ENCODE data around the gene GAREM2.

GAREM2 gene

GRCh38 chr2:26169681-26170414 lies 3.0 kb upstream of the GAREM2 start:
- DNase-seq = no peak

- DNase-seq = no peak
These were observed 2.1 kb upstream of the GAREM2 start for GRCh38 chr2:26170795-26171194.

GRCh38 chr2:26172189-26172870 lies 558 bp upstream of the GAREM2 start:
- DNase-seq = no peak

DNA sequence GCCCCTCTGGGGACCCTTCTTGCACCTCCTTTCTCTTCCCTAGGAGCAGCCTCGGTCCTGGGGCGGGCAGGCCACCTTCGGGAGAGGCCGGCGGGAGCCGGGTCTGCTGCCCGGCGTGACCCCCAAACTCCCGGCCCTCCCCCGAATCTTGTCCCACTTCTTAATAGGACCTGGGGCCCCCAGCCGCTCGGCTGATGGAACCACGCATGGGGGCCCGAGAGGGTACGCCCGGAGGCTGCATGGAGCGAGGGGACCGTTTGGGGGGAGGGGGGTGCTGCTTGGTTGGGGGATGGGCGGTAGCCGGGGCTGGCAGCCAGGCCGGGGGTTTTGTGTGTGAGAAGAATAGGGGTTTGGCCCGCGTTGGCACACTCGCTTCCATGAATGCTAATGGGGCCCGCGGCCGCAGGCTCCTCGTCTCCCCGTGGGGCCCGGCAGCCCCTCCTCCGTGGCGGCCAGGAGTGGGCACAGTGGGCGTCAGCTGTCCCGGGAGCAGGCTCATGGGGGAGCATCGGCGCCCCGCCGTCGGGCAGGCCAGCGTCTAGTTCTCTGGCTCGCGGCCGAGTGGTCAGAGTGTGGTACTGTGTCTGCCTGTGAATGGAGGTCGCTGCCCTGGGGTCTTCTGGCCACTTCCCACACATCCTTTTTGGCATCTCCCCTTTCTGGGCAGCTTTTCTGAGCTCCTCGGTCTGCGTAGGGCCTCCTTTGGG lies 1.0 kb downstream of the GAREM2 start:
- no peak for DNase-seq

DNA sequence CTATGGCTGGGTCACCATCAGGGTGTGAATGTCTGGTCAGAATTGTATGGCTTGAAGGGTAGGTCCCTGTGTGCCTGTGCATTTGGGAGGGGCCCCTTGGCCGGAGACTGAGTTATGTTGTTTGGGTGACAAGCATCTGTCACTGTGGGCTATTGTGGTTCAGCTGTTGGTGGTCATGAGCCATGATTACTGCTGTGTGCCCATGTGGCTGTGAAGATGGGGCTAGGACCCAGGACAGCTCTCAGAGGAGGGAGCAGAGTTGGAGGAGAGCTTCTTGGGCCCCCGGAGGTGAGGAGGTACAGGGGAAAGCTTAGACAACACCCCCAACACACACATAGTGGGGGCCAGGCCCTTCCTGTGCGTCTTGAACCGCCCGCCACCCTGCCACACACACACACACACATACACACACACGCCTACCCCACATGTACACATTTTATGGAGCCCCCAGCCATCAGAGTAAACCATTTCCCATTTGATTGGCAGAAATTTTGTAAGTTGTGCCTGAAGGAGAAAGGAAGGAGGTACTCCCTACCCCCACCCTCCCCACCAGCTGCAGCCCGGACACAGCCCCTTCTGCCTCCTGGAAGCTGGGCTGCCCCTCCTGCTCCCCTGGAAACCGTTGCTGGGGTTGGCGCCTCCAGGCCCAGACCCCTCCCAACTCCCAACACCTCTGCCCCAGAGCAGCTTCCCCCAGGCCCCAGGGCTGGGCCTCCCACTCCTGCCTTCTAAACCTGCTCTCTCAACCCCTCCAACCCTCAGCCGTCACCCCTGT lies 2.0 kb downstream of the GAREM2 start:
- no peak for DNase-seq

- DNase-seq = no peak
These were observed 2.8 kb downstream of the GAREM2 start for GRCh38 chr2:26175466-26176278.

DNA sequence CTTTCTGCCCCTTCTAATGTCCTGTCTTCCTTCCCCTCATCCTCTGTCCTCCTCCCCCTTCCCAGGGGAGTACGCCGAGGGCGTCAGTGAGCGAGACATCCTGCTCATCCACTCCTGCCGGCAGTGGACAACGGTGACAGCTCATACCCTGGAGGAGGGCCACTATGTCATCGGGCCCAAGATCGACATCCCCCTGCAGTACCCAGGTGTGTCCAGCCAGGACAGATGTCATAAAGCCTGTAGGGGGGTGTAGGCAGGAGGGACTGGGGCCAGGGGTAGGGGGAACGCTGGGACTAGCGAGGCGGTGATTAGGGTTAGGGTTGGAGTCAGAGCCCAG lies 3.4 kb downstream of the GAREM2 start:
- no peak for DNase-seq

GRCh38 chr2:26177122-26177521 lies 4.2 kb downstream of the GAREM2 start:
- DNase-seq = no peak

DNA sequence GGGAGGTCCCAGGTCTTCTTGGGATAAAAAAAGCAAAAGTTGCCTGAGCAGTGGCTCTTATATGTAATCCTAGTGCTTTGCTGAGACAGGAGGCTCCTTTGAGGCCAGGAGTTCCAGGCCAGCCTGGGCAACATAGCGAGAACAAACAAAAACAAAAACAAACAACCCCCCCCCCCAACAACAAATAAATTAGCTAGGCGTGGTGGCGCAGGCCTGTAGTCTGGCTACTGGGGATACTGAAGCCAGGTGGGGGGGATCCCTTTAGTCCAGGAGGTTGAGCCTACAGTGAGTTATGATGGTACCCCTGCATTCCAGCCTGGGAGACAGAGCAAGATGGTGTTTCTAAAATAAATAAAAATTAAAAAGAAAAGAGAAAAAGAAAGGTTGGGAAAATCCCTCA lies 5.4 kb downstream of the GAREM2 start:
- no peak for DNase-seq

- no peak for DNase-seq
These were observed 6.0 kb downstream of the GAREM2 start for GRCh38 chr2:26178746-26179436.

DNA sequence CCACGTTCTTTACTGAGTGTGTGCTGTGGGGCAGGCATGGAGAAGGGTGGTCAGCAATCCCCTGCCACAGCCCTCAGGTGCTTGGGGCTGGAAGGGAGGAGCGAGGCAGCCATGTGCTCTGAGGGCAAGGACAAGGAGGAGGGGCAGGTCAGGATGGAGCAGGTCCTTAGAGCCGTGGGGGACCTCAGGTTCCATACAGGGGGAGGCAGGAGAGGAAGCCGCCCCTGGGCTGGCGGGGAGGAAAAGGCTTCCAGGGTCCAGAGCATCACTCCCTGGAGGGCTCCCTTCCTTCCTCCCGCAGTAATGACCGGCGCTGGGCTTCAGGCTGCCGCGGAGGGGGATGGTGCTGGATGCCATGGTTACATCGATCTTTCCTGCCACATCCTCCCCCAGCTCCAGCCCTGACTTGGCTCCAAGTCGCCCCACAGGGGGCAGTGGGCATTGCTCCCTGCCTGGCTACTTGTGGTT lies 6.6 kb downstream of the GAREM2 start:
- DNase-seq = no peak

GRCh38 chr2:26182441-26182840 lies 9.6 kb downstream of the GAREM2 start:
- no peak for DNase-seq

DNA sequence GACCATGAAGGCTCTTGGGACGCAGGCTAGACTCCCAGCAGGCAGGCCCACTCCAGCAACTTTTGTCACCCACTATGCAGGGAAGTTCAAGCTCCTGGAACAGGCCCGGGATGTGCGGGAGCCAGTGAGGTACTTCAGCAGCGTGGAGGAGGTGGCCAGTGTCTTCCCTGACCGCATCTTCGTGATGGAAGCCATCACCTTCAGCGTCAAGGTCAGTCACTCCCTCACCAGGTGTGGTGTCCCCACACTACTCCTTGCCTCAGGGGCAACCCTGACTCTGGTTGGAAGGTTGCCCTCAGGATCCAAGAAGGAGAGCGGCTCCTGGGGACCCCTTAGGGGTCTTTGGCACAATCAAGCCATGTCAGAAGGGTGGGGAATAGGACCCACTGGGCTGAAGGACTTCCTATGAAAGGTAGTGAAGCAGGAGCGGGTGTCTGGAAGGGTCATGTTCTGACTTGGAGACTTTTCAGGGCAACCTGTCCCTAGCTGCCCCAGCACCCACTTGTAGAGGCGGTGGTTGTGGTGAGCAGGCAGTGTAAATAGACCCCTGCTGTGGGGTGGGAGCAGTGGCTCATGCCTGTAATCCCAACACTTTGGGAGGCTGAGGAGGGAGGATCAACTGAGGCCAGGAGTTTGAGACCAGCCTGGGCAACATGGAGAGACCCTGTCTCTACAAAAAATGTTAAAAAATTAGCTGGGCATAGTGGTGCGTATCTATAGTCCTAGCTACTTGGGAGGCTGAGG lies 10.2 kb downstream of the GAREM2 start:
- DNase-seq = no peak

DNA sequence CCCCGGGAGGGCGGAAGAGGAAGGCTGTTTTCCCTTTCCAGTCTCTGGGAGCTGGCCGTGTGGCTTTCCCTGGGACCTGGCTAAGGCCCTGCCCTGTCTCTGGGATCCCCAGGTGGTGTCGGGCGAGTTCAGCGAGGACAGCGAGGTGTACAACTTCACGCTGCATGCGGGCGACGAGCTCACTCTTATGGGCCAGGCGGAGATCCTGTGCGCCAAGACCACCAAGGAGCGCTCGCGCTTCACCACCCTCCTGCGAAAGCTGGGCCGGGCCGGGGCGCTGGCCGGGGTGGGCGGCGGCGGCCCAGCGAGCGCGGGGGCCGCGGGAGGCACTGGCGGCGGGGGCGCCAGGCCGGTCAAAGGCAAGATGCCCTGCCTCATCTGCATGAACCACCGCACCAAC lies 11.2 kb downstream of the GAREM2 start:
- DNase-seq = no peak

DNA sequence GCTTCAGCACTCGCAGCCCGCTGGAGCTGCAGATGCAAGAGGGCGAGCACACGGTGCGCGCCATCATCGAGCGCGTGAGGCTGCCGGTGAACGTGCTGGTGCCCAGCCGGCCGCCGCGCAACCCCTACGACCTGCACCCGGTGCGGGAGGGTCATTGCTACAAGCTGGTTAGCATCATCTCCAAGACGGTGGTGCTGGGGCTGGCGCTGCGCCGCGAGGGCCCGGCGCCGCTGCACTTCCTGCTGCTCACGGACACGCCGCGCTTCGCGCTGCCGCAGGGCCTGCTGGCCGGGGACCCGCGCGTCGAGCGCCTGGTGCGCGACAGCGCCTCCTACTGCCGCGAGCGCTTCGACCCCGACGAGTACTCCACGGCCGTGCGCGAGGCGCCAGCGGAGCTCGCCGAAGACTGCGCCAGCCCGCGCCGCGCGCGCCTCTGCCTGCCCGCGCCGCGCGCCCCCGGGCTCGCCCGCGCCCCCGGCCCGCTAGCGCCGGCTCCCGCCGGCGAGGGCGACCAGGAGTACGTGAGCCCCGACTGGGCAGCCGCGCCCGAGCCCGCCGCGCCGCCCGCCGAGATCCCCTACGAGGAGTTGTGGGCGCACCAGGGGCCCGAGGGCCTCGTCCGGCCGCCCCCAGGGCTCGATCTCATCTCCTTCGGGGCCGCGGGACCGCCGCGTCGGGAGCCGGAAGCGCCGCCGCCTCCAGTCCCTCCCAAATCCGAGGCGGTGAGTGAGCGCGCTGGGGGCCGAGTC lies 11.8 kb downstream of the GAREM2 start:
- peak; percentile 71 to 90 (median 76) for DNase-seq

GRCh38 chr2:26185304-26185928 lies 12.5 kb downstream of the GAREM2 start:
- no peak for DNase-seq

DNA sequence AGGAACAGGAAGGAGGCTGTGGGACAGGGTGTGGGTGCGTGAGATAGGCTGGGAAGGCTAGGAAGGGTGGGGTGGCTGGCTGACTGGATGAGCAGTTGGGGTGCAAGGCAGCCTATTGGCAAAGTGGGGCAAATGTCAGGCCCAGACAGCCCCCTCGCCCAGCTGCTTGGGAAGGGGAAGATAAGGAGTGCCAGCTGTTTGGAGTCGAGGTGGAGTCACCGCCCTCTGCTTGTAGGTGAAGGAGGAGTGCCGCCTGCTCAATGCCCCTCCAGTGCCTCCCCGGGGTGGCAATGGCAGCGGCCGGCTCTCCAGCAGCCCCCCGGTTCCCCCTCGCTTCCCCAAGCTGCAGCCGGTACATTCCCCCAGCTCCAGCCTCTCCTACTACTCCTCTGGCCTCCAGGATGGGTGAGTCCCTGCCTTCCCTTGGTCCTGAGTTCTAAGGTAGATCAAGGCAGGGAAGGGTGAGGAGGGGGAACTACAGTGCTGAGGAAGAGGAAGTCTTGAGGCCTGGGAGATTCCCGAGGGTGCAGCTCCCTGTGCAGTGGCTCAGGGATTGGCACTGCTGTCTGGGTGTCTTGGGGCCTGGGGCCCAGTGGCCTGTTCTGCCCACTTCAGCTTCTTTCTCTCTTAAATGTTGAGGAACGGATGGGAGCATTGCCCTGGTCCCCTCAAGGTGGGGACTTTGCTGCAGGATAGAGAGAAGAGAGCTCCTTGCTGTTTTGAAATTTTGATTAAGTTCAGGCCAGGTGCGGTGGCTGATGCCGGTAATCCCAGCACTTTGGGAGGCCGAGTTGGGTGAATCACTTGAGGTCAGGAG lies 13.3 kb downstream of the GAREM2 start:
- DNase-seq = no peak

- no peak for DNase-seq
These were observed 14.2 kb downstream of the GAREM2 start for GRCh38 chr2:26187114-26187513.

Data from T-helper 1 cell (primary cell).